ENCODE measurements around the gene BACH2. TPM values are rescaled to one million over a fixed set of nuclear protein-coding genes. Genes with fewer than 3 reads are reported as not detected.
"Not testable (repeated sequence)": the region's sequence is repeated elsewhere in the genome, so short reads cannot be mapped to it uniquely, and the experiment has no call there.

Gene BACH2
- total and polyA plus RNA-seq, 7 donors: 0.12 to 16.9 (median 5.9) TPM

DNA sequence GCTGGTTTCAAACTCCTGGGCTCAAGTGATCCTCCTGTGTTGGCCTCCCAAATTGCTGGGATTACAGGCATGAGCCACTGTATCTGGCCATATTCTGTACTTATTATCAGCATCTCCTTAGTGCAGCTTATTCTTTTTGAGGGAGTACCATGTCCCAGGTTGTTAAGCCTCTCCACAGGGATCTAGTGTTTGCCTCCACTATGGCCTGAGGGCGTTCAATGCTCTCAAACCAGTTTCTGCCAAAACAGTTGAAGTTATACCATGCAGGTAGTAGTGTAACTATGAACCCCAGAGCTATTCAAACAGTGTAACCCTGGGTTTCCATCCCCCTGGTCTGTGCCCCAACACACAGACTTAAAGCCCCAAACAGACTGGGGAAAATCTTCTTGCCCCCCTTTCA lies 81.7 kb downstream of the BACH2 start:
- intact Hi-C loops (cut with DNase I): loop anchor here in 1 of 2 donors (10.0 kb wide), 2 partner anchors 240 to 260 kb away; no protein-coding TSS in a partner anchor
- WGBS, 3 donors: 98 to 100% (median 100%) methylated on average over 1 of the region's 1 CpG
- H3K36me3 ChIP-seq (ENCODE audit: insufficient read depth in 1 of 2, low read depth in 1 of 2): no peaks in the 10 kb centered on the region

GRCh38 chr6:90214461-90214860 lies 82.2 kb downstream of the BACH2 start:
- DNase-seq (no peak), ATAC-seq (no peak)
- H3K36me3 ChIP-seq (ENCODE audit: insufficient read depth in 1 of 2, low read depth in 1 of 2): no peaks in the 10 kb centered on the region
- H3K4me1 ChIP-seq: peaks cover 43% of the 10 kb centered on the region
- no peaks in the 10 kb centered on the region for H3K9me3 ChIP-seq
- no peaks in the 10 kb centered on the region for H3K27me3 ChIP-seq (ENCODE audit: insufficient read depth in 3 of 3, low read length in 2 of 3)
- intact Hi-C loops (cut with DNase I): loop anchor here in 1 of 2 donors (10.0 kb wide), 2 partner anchors 240 to 260 kb away; no protein-coding TSS in a partner anchor
- H3K27ac ChIP-seq: peak overlapping the region; percentile 60
- no peak overlapping the region for H3K4me3 ChIP-seq
- TF ChIP-seq, protein P1, sequence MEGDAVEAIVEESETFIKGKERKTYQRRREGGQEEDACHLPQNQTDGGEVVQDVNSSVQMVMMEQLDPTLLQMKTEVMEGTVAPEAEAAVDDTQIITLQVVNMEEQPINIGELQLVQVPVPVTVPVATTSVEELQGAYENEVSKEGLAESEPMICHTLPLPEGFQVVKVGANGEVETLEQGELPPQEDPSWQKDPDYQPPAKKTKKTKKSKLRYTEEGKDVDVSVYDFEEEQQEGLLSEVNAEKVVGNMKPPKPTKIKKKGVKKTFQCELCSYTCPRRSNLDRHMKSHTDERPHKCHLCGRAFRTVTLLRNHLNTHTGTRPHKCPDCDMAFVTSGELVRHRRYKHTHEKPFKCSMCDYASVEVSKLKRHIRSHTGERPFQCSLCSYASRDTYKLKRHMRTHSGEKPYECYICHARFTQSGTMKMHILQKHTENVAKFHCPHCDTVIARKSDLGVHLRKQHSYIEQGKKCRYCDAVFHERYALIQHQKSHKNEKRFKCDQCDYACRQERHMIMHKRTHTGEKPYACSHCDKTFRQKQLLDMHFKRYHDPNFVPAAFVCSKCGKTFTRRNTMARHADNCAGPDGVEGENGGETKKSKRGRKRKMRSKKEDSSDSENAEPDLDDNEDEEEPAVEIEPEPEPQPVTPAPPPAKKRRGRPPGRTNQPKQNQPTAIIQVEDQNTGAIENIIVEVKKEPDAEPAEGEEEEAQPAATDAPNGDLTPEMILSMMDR (IDR thresholded peaks at IDR 0.05): no peak
- WGBS, 3 donors: 88 to 92% (median 89%) methylated on average over 2 of the region's 2 CpGs

More for the DNA sequence above, 81.7 kb downstream of the BACH2 start:
- Histone ChIP-seq H3K9me3 (no peaks in the 10 kb centered on the region), H3K4me1 (peaks cover 42% of the 10 kb centered on the region), H3K27ac (peak overlapping the region; percentile 96), H3K4me3 (no peak overlapping the region), H3K27me3 (ENCODE audit: insufficient read depth in 3 of 3, low read length in 2 of 3) (no peaks in the 10 kb centered on the region)
- DNase-seq: no peak
- TF ChIP-seq, protein P1 (IDR thresholded peaks at IDR 0.05): no peak
- ATAC-seq: no peak

DNA sequence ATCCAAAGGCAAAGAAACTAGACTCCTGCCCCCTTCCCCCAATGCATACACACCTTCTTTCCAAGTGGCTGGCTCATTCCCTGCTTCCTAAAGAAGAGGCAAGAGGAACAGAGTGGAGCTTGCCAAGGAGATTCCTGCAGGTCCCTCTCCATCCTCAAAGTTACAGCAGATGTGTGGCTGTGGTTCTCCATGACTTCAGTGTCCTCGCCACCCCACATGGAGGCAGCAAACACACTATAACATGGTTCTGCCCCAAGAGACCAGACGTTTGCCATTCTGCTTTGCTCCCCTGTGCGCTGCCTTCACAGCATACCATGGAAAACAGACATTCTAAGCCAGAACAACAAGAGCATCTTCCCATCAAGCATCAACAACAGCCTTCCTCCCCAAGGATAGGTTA lies 84.4 kb downstream of the BACH2 start:
- no peaks in the 10 kb centered on the region for H3K36me3 ChIP-seq (ENCODE audit: insufficient read depth in 1 of 2, low read depth in 1 of 2)
- no peak for DNase-seq
- no peaks in the 10 kb centered on the region for H3K9me3 ChIP-seq
- H3K4me1 ChIP-seq: peaks cover 40% of the 10 kb centered on the region
- no peak overlapping the region for H3K4me3 ChIP-seq
- TF ChIP-seq, protein P1 (IDR thresholded peaks at IDR 0.05): no peak
- no peak overlapping the region for H3K27ac ChIP-seq
- peak in 1 of 4 donors; percentile 18 for ATAC-seq
- WGBS, 3 donors: 73 to 79% (median 75%) methylated on average over 3 of the region's 3 CpGs
- H3K27me3 ChIP-seq (ENCODE audit: insufficient read depth in 3 of 3, low read length in 2 of 3): no peaks in the 10 kb centered on the region
- intact Hi-C loops (cut with DNase I): loop anchor here in 1 of 2 donors (10.0 kb wide), 2 partner anchors 237 to 263 kb away; no protein-coding TSS in a partner anchor

GRCh38 chr6:90209527-90209926 lies 87.1 kb downstream of the BACH2 start:
- H3K27ac ChIP-seq: no peak overlapping the region
- no peak for DNase-seq

DNA sequence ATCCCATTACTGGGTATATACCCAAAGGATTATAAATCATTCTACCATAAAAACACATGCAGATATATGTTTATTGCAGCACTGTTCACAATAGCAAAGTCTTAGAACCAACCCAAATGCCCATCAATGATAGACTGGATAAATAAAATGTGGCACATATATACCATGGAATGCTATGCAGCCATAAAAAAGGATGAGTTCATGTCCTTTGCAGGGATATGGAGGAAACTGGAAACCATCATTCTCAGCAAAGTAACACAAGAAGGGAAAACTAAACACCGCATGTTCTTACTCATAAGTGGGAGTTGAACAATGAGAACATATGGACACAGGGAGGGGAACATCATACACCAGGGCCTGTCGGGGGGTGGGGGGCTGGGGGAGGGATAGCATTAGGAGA lies 88.0 kb downstream of the BACH2 start:
- ATAC-seq; H3K27me3 ChIP-seq (ENCODE audit: insufficient read depth in 3 of 3, low read length in 2 of 3); H3K9me3 ChIP-seq; intact Hi-C loops (cut with DNase I); H3K27ac ChIP-seq; DNase-seq; H3K4me3 ChIP-seq: not testable (repeated sequence)
- 97 to 100% (median 100%) methylated on average over 2 of the region's 2 CpGs for WGBS, 3 donors
- H3K36me3 ChIP-seq (ENCODE audit: insufficient read depth in 1 of 2, low read depth in 1 of 2): peaks cover 2 to 12% of the 10 kb centered on the region in 2 donors
- peaks cover 26% of the 10 kb centered on the region for H3K4me1 ChIP-seq

More at GRCh38 chr6:90209527-90209926, 87.1 kb downstream of the BACH2 start:
- no peaks in the 10 kb centered on the region for H3K9me3 ChIP-seq
- TF ChIP-seq, protein P1 (IDR thresholded peaks at IDR 0.05): no peak
- peaks cover 2 to 12% of the 10 kb centered on the region in 2 donors for H3K36me3 ChIP-seq (ENCODE audit: insufficient read depth in 1 of 2, low read depth in 1 of 2)
- H3K4me3 ChIP-seq: no peak overlapping the region
- H3K27me3 ChIP-seq (ENCODE audit: insufficient read depth in 3 of 3, low read length in 2 of 3): no peaks in the 10 kb centered on the region
- peaks cover 26% of the 10 kb centered on the region for H3K4me1 ChIP-seq
- ATAC-seq: no peak
- 88 to 89% (median 88%) methylated on average over 6 of the region's 6 CpGs for WGBS, 3 donors
- intact Hi-C loops (cut with DNase I): no loop called here
